ENCODE measurements around the gene PPP2R2D. TPM values are rescaled to one million over a fixed set of nuclear protein-coding genes. Genes with fewer than 3 reads are reported as not detected.

Gene PPP2R2D
- total RNA-seq, 6 experiments from 2014 or later: 22.9 to 28.1 (median 24.5) TPM

- TF ChIP-seq CTCF (IDR thresholded peaks at IDR 0.05): no peak
- H3K27ac Mint-ChIP-seq: no peak overlapping the region
- H3K36me3 Mint-ChIP-seq (ENCODE audit: low read depth): no peaks in the 10 kb centered on the region
- H3K4me3 Mint-ChIP-seq: no peak overlapping the region
- no peaks in the 10 kb centered on the region for H3K9me3 Mint-ChIP-seq
- H3K27me3 Mint-ChIP-seq (ENCODE audit: insufficient read depth): peaks cover 5% of the 10 kb centered on the region
- peaks cover 19% of the 10 kb centered on the region for H3K4me1 Mint-ChIP-seq (ENCODE audit: low read depth)
- no peak for DNase-seq
Observed at GRCh38 chr10:131993275-131993674, 92.5 kb downstream of the PPP2R2D start.

GRCh38 chr10:131994435-131994834 lies 93.6 kb downstream of the PPP2R2D start:
- Mint-ChIP-seq H3K4me3 (no peak overlapping the region), H3K4me1 (ENCODE audit: low read depth) (peaks cover 21% of the 10 kb centered on the region), H3K27ac (no peak overlapping the region), H3K27me3 (ENCODE audit: insufficient read depth) (peaks cover 5% of the 10 kb centered on the region), H3K36me3 (ENCODE audit: low read depth) (no peaks in the 10 kb centered on the region), H3K9me3 (no peaks in the 10 kb centered on the region)
- no peak for DNase-seq
- TF ChIP-seq CTCF (IDR thresholded peaks at IDR 0.05): no peak

- Mint-ChIP-seq H3K27ac (no peak overlapping the region; the same call in 1 of the 2 replicates), H3K4me3 (peak overlapping the region; percentile 29; the same call in 1 of the 2 replicates), H3K36me3 (ENCODE audit: low read depth) (no peaks in the 10 kb centered on the region), H3K4me1 (ENCODE audit: low read depth) (peaks cover 28% of the 10 kb centered on the region), H3K9me3 (no peaks in the 10 kb centered on the region), H3K27me3 (ENCODE audit: insufficient read depth) (peaks cover 5% of the 10 kb centered on the region)
- no peak for TF ChIP-seq CTCF (IDR thresholded peaks at IDR 0.05)
- DNase-seq: no peak
Observed at GRCh38 chr10:131996466-131997365, 95.9 kb downstream of the PPP2R2D start.

- Mint-ChIP-seq H3K27ac (peak overlapping the region; percentile 56), H3K9me3 (no peaks in the 10 kb centered on the region), H3K4me3 (peak overlapping the region; percentile 70), H3K36me3 (ENCODE audit: low read depth) (no peaks in the 10 kb centered on the region), H3K4me1 (ENCODE audit: low read depth) (peaks cover 29% of the 10 kb centered on the region), H3K27me3 (ENCODE audit: insufficient read depth) (peaks cover 8% of the 10 kb centered on the region)
- peak; percentile 75 for DNase-seq
- TF ChIP-seq CTCF (IDR thresholded peaks at IDR 0.05): no peak
Observed at GRCh38 chr10:131997366-131998049, 96.7 kb downstream of the PPP2R2D start.

- H3K4me3 Mint-ChIP-seq: peak overlapping the region; percentile 70
- TF ChIP-seq CTCF (IDR thresholded peaks at IDR 0.05): no peak
- no peak for DNase-seq
- H3K27ac Mint-ChIP-seq: peak overlapping the region; percentile 56
- H3K36me3 Mint-ChIP-seq (ENCODE audit: low read depth): no peaks in the 10 kb centered on the region
- H3K4me1 Mint-ChIP-seq (ENCODE audit: low read depth): peaks cover 29% of the 10 kb centered on the region
- no peaks in the 10 kb centered on the region for H3K9me3 Mint-ChIP-seq
- H3K27me3 Mint-ChIP-seq (ENCODE audit: insufficient read depth): peaks cover 10% of the 10 kb centered on the region
Observed at GRCh38 chr10:131998050-131998844, 97.4 kb downstream of the PPP2R2D start.
